Naive B cell (primary cell): ENCODE data around the gene DUS3L. TPM values are rescaled to one million over a fixed set of nuclear protein-coding genes. Genes with fewer than 3 reads are reported as not detected.

Experiments
- ATAC-seq, 2 donors: fragments of 150-1000 bp; cut with Tn5 transposase; 2 replicates each; pipeline ENCODE4 v1.10.0; 2021; ENCODE audit warnings: low read depth in 2 of 2, mild to moderate bottlenecking in 2 of 2, moderate library complexity in 2 of 2
- DNase-seq: peaks from one replicate; pipeline ENCODE4 v3.0.0; 2022
- H3K27ac Mint-ChIP-seq, 6 donors: one replicate each; pipeline ENCODE4 v1.8.0; 2020 to 2022; ENCODE audit warnings: mild to moderate bottlenecking in 6 of 6, mixed read lengths in 6 of 6, moderate library complexity in 5 of 6, inconsistent platforms in 2 of 6
- H3K27me3 Mint-ChIP-seq, 3 donors: one replicate each; pipeline ENCODE4 v1.8.0; 2021 to 2022; ENCODE audit warnings: mixed read lengths in 3 of 3, mild to moderate bottlenecking in 1 of 3
- H3K36me3 Mint-ChIP-seq, 2 donors: one replicate each; pipeline ENCODE4 v1.8.0; 2020 to 2022; ENCODE audit warnings: mixed read lengths in 2 of 2, inconsistent platforms in 1 of 2, mild to moderate bottlenecking in 1 of 2
- H3K4me1 Mint-ChIP-seq, 3 donors: one replicate each; pipeline ENCODE4 v1.8.0; 2020 to 2022; ENCODE audit warnings: mixed read lengths in 3 of 3, inconsistent platforms in 1 of 3, mild to moderate bottlenecking in 1 of 3, moderate library complexity in 1 of 3
- H3K4me3 Mint-ChIP-seq, 8 donors: one replicate each; pipeline ENCODE4 v1.8.0; 2020 to 2022; ENCODE audit warnings: mild to moderate bottlenecking in 8 of 8, mixed read lengths in 8 of 8, moderate library complexity in 8 of 8, inconsistent platforms in 2 of 8
- H3K9me3 Mint-ChIP-seq, 7 donors: one replicate each; pipeline ENCODE4 v1.8.0; 2020 to 2022; ENCODE audit warnings: mixed read lengths in 7 of 7, mild to moderate bottlenecking in 5 of 7, inconsistent platforms in 2 of 7, moderate library complexity in 1 of 7
- polyA plus RNA-seq, 6 donors: library from polyadenylated mRNA; unstranded; fragments of 300-500 nt; fragmentation: Illumina TruSeq; gene quantifications; one replicate each; pipeline ENCODE4 v1.2.3, GENCODE V29; 2021; ENCODE audit warnings: low read depth in 6 of 6

The DUS3L gene
- polyA plus RNA-seq, 6 donors from 2014 or later, result 27.1 to 45.2 (median 35.5) TPM

DNA sequence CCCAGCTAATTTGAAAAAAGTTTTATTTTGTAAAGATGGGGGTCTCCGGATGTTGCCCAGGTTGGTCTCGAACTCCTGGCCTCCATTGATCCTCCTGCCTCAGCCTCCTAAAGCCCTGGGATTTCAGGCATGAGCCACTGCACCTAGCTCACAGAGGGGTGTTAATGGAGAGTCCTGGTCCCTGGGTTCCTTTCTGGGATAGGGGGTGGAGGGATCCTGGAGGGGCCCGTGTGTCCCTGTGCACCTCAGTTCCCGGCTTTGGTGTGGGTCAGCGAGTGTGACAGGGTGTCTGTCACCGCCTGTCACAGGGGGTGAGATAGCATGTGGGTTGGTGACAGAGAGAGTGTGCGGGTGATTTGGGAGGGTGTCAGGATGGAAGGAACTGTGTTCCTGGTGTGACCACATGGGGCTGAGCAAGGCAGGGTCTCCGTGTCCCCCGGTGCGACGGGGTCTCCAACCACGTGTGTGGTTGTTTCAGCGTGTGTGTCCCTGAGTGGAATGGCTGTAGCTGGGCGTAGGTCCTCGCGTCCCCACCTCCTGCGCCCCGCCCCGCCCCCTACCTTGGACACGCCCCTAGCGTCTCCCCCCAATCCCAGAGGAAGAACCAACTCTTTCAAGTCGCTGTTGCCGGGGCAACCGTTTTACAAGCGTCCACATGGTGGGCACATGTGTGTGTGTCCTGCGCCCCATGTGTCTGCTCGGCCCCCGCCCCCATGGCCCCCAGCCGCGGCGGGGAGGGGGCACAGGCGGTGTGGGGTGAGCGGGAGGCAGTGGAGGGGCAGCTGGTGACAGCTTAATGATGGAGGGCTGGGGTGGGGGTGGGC lies 11.0 kb upstream of the DUS3L start:
- Mint-ChIP-seq H3K4me1 (peaks cover 16 to 27% (median 19%) of the 10 kb centered on the region in 3 donors), H3K9me3 (no peaks in the 10 kb centered on the region), H3K4me3 (peak overlapping the region in 6 of 8 donors; percentile 18 to 82 (median 47)), H3K27me3 (peaks cover 9 to 69% (median 46%) of the 10 kb centered on the region in 3 donors), H3K36me3 (no peaks in the 10 kb centered on the region), H3K27ac (peak overlapping the region in 3 of 6 donors; percentile 62 to 86 (median 81))
- DNase-seq, result no peak
- ATAC-seq, result no peak

DNA sequence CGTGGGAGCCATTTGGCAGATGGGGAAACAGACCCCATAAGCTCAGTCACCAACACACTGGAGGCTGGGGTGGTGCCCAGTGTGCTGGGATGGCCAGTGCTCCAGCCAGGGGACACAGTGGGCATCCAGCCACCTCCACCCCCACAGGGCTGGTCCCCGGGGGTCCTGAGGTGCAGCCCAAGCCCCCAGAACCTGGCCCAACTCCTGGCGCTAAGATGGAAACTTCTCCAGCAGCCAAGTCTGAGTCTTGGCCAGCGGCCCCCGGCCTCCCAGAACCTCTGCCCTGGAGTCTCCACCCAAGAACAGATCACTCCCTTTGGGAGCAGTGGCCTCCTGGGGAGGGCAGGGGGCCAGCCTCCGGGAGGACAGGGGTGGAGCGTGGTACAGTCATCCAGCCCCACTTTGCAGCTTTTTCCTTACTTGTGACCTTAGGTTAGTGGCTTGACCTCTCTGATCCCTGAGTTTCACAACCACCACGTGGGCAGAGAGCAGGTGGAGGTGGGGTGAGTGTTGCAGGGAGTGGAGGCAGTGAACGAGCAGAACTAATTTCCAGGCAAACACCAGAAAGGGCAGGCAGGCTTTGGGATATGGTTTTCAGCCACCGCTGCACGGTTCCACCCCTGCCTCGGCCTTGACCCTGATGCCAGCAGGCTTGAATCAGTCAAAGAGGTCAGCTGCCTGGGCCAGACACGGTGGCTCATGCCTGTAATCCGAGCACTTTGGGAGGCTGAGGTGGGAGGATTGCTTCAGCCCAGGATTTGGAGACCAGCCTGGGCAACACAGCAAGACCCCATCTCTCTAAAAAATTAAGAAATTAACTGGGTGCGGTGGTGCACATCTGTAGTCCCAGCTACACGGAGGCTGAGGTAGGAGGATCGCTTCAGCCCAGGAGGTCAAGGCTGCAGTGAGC lies 9.7 kb upstream of the DUS3L start:
- Mint-ChIP-seq H3K27ac (no peak overlapping the region), H3K4me3 (peak overlapping the region in 2 of 8 donors; percentile 15 to 36), H3K36me3 (no peaks in the 10 kb centered on the region), H3K4me1 (peaks cover 16 to 25% (median 19%) of the 10 kb centered on the region in 3 donors), H3K9me3 (peaks cover 0 to 2% (median 0%) of the 10 kb centered on the region in 7 donors), H3K27me3 (peaks cover 9 to 69% (median 54%) of the 10 kb centered on the region in 3 donors)
- no peak for ATAC-seq
- DNase-seq, result no peak

DNA sequence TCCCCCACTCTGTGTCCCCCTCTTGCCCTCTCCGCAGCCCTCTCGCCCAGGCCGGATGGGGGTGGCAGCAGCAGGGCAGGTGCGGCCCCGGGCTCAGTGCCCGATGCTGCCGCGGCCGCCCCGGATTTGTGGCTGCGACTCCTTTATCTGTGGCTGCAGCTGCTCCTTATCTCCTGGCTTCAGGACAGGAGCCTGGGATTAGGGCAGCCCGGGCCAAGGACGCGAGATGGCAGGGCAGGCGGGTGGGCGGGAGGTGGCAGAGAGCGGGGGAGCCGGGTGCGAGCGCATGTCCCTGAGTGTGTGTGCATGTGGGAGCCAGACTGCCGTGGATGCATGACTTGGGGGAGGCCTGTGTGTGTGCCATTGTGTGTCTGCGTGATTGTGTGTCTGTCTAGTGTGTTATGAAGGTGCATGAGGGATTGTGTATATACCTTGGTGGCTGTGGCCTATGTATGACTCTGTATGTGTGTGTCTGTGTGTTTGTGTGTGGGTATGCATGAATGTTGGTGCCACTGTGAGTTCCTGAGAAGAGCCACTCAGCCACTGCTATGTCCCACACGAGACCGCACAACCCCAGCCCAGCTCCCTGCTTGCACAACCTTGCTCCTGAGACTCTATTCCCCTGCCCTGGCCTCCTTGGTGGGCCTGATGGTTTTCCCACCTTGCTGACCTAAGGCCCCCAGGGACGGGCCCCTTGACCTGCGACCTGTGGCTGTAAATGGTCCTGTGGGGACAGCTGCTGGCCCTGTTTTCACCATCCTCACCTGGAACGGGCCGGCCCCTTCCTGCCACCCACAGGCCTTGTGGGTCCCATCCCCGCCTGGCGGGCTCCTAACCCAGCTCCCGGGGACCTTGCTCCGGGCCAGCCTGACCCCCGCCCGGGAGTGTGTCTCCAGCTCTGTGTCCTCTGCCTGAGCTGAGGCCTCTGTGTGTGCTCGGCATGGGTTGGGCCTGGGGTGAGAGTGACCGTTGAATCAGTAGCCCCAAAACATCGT lies 8.6 kb upstream of the DUS3L start:
- no peak for DNase-seq
- peaks cover 15 to 23% (median 18%) of the 10 kb centered on the region in 3 donors for H3K4me1 Mint-ChIP-seq
- H3K4me3 Mint-ChIP-seq, result no peak overlapping the region
- no peak overlapping the region for H3K27ac Mint-ChIP-seq
- peaks cover 9 to 67% (median 54%) of the 10 kb centered on the region in 3 donors for H3K27me3 Mint-ChIP-seq
- no peaks in the 10 kb centered on the region for H3K36me3 Mint-ChIP-seq
- ATAC-seq, result no peak
- H3K9me3 Mint-ChIP-seq, result peaks cover 0 to 2% (median 0%) of the 10 kb centered on the region in 7 donors

GRCh38 chr19:5798244-5798643 lies 7.3 kb upstream of the DUS3L start:
- H3K27ac Mint-ChIP-seq, result no peak overlapping the region
- peaks cover 6 to 14% (median 8%) of the 10 kb centered on the region in 3 donors for H3K4me1 Mint-ChIP-seq
- ATAC-seq (no peak), DNase-seq (no peak)
- H3K27me3 Mint-ChIP-seq, result peaks cover 9 to 56% (median 54%) of the 10 kb centered on the region in 3 donors
- H3K36me3 Mint-ChIP-seq, result no peaks in the 10 kb centered on the region
- peaks cover 0 to 2% (median 0%) of the 10 kb centered on the region in 7 donors for H3K9me3 Mint-ChIP-seq
- H3K4me3 Mint-ChIP-seq, result no peak overlapping the region

DNA sequence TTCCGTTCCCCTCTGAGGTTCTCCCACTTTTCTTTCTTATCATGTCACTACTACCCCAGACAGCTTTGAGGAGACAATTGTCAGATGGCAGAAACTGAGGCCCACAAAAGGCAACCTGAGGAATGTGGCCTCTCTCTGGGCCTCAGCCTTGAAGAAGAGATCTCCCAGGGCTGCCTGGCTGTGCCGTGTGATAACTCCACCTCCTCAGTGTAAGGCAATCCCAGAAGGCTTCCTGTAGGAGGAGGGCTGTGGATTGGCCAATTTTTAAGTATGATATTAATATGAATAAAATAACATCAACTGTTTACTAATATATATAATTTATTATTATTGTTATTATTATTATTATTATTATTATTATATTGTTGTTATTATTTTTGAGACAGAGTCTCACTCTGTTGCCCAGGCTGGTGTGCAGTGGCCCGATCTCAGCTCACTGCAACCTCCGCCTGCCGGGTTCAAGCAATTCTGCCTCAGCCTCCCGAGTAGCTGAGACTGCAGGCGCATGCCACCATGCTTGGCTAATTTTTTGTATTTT lies 4.5 kb upstream of the DUS3L start:
- DNase-seq, result no peak
- no peak for ATAC-seq
- peaks cover 0 to 8% (median 0%) of the 10 kb centered on the region in 7 donors for H3K9me3 Mint-ChIP-seq
- peak overlapping the region in 1 of 8 donors; percentile 9 for H3K4me3 Mint-ChIP-seq
- peaks cover 7 to 10% (median 7%) of the 10 kb centered on the region in 3 donors for H3K4me1 Mint-ChIP-seq
- H3K27ac Mint-ChIP-seq, result no peak overlapping the region
- H3K27me3 Mint-ChIP-seq, result peaks cover 13 to 34% (median 33%) of the 10 kb centered on the region in 3 donors
- H3K36me3 Mint-ChIP-seq, result peaks cover 0 to 8% of the 10 kb centered on the region in 2 donors

- ATAC-seq (no peak), DNase-seq (no peak)
- peak overlapping the region in 1 of 6 donors; percentile 79 for H3K27ac Mint-ChIP-seq
- peaks cover 16 to 20% (median 18%) of the 10 kb centered on the region in 3 donors for H3K4me1 Mint-ChIP-seq
- H3K4me3 Mint-ChIP-seq, result peak overlapping the region in 4 of 8 donors; percentile 35 to 59 (median 56)
- H3K9me3 Mint-ChIP-seq, result peaks cover 0 to 8% (median 0%) of the 10 kb centered on the region in 7 donors
- peaks cover 4 to 14% (median 11%) of the 10 kb centered on the region in 3 donors for H3K27me3 Mint-ChIP-seq
- peaks cover 0 to 18% of the 10 kb centered on the region in 2 donors for H3K36me3 Mint-ChIP-seq
Measured at GRCh38 chr19:5793188-5793587, 2.2 kb upstream of the DUS3L start.

DNA sequence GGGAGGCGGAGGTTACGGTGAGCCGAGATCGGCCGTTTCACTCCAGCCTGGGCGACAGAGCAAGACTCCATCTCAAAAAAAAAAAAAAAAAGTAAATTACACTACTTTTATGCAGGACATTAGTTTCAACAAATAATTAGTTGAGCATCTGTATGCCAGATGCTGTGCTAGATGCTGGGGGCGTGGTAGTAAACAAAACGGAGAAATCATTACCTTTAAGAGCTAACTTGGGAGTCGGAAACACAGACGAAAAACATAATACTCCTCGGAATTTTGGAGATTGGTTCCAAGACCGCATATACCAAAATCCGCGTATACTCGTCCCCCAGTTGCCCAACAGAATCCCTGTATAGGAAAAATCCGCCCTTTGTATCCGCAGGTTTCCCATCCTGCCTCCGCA lies 1.3 kb upstream of the DUS3L start:
- Mint-ChIP-seq H3K27me3 (peaks cover 4 to 8% (median 5%) of the 10 kb centered on the region in 3 donors), H3K36me3 (peaks cover 0 to 20% of the 10 kb centered on the region in 2 donors), H3K4me1 (peaks cover 16 to 23% (median 20%) of the 10 kb centered on the region in 3 donors), H3K27ac (peak overlapping the region in 1 of 6 donors; percentile 21), H3K4me3 (peak overlapping the region in 3 of 8 donors; percentile 27 to 47 (median 38)), H3K9me3 (peaks cover 0 to 8% (median 0%) of the 10 kb centered on the region in 7 donors)
- no peak for ATAC-seq
- no peak for DNase-seq

DNA sequence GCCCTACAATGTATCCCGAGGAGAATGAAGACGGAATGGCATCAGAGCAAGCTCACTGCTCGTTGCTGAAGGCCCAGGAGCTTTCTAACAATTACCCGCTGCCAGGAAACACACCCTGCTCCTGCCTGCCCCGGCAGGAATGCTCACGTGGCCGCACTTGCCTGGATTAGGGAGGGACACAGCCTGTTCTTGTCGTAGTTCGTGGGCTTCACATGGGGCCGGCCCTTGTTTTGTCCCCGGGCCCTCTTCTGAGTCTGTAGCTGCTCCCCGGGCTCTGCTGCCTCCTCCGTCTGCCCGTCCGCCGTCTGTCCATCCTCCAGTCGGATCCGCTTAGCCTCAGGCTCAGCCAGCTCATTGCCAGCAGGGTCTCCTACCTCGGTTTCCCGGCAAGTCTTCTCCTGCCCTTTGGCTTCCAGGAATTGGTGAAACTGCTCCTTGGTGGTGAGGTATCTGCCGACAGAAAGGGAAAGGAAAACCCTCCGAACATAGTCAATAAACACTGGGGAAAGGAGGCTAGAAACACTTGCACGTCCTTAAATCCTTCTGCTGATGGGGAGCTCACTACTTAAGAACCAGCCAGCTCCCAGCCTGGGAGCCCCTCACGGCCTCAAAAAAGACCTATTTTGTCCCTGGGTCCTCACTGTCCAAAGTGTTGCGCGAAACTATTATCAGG lies 941 bp downstream of the DUS3L start:
- Mint-ChIP-seq H3K27ac (peak overlapping the region; percentile 99 to 100 (median 100)), H3K4me1 (peaks cover 20 to 28% (median 25%) of the 10 kb centered on the region in 3 donors), H3K9me3 (peaks cover 0 to 8% (median 0%) of the 10 kb centered on the region in 7 donors), H3K36me3 (peaks cover 0 to 31% of the 10 kb centered on the region in 2 donors), H3K27me3 (peaks cover 0 to 5% (median 4%) of the 10 kb centered on the region in 3 donors), H3K4me3 (peak overlapping the region; percentile 93 to 100 (median 98))
- ATAC-seq (no peak), DNase-seq (no peak)

DNA sequence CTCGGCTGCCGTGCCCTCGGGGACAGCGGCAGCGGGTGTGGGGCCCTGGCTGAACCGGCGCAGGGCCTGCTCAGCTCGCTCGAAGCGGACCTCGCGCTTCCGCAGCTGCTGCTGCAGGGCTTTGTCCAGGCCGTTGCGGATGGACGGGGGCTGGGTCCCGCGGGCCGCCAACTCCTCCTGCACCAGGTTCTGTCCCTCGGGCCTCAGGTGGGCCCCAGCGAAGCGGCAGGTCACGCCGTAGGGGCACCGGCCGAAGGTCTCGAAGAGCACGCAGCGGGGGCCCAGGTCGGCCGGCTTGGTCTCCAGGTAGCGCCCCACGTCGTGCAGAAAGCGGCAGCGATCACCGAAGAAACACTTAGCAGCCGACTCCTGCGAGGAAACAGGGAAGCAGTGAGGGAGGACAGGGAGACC lies 1.6 kb downstream of the DUS3L start:
- peaks cover 0 to 5% (median 4%) of the 10 kb centered on the region in 3 donors for H3K27me3 Mint-ChIP-seq
- peaks cover 20 to 28% (median 25%) of the 10 kb centered on the region in 3 donors for H3K4me1 Mint-ChIP-seq
- ATAC-seq (no peak), DNase-seq (no peak)
- H3K4me3 Mint-ChIP-seq, result peak overlapping the region in 4 of 8 donors; percentile 33 to 98 (median 42)
- peaks cover 0 to 8% (median 0%) of the 10 kb centered on the region in 7 donors for H3K9me3 Mint-ChIP-seq
- peaks cover 0 to 31% of the 10 kb centered on the region in 2 donors for H3K36me3 Mint-ChIP-seq
- peak overlapping the region in 1 of 6 donors; percentile 44 for H3K27ac Mint-ChIP-seq

GRCh38 chr19:5788422-5788821 lies 2.5 kb downstream of the DUS3L start:
- DNase-seq (no peak), ATAC-seq (no peak)
- H3K4me3 Mint-ChIP-seq, result peak overlapping the region in 2 of 8 donors; percentile 39 to 68
- H3K4me1 Mint-ChIP-seq, result peaks cover 20 to 28% (median 23%) of the 10 kb centered on the region in 3 donors
- H3K27me3 Mint-ChIP-seq, result peaks cover 0 to 5% (median 4%) of the 10 kb centered on the region in 3 donors
- peaks cover 0 to 8% (median 0%) of the 10 kb centered on the region in 7 donors for H3K9me3 Mint-ChIP-seq
- peaks cover 0 to 31% of the 10 kb centered on the region in 2 donors for H3K36me3 Mint-ChIP-seq
- H3K27ac Mint-ChIP-seq, result peak overlapping the region in 2 of 6 donors; percentile 51 to 72

- no peak for ATAC-seq
- H3K27me3 Mint-ChIP-seq, result no peaks in the 10 kb centered on the region
- peaks cover 0 to 31% of the 10 kb centered on the region in 2 donors for H3K36me3 Mint-ChIP-seq
- H3K4me3 Mint-ChIP-seq, result peak overlapping the region in 1 of 8 donors; percentile 53
- peaks cover 0 to 8% (median 0%) of the 10 kb centered on the region in 7 donors for H3K9me3 Mint-ChIP-seq
- H3K4me1 Mint-ChIP-seq, result peaks cover 20 to 28% (median 23%) of the 10 kb centered on the region in 3 donors
- H3K27ac Mint-ChIP-seq, result peak overlapping the region in 1 of 6 donors; percentile 72
- no peak for DNase-seq
Measured at GRCh38 chr19:5787409-5788182, 3.4 kb downstream of the DUS3L start.
